ENCODE results near the gene PCDH9. TPM values are rescaled to one million over a fixed set of nuclear protein-coding genes. Genes with fewer than 3 reads are reported as not detected.

PCDH9 gene
- total and polyA plus RNA-seq, 12 donors, result 2.9 to 32.0 (median 15.4) TPM

- DNase-seq, result no peak
These were observed 526.5 kb downstream of the PCDH9 start for GRCh38 chr13:66703597-66703996.

GRCh38 chr13:66700117-66700601 is 530.0 kb downstream of the PCDH9 start:
- no peak for TF ChIP-seq CTCF (IDR thresholded peaks at IDR 0.05)
- intact Hi-C loops (cut with DNase I), result no loop called here
- no peak for DNase-seq
- 93 to 94% methylated on average over 8 of the region's 8 CpGs for WGBS, 2 donors
- no peaks in the 10 kb centered on the region for H3K9me3 ChIP-seq
- no peak for ATAC-seq
- H3K4me1 ChIP-seq, result no peaks in the 10 kb centered on the region
- no peak overlapping the region for H3K4me3 ChIP-seq
- no peak overlapping the region for H3K27ac ChIP-seq
- H3K27me3 ChIP-seq, result no peaks in the 10 kb centered on the region
- H3K36me3 ChIP-seq, result no peaks in the 10 kb centered on the region

More at GRCh38 chr13:66703597-66703996, 526.5 kb downstream of the PCDH9 start:
- TF ChIP-seq CTCF (IDR thresholded peaks at IDR 0.05), result no peak
- intact Hi-C loops (cut with DNase I), result no loop called here
- no peak for ATAC-seq
- Histone ChIP-seq H3K4me1 (no peaks in the 10 kb centered on the region), H3K4me3 (no peak overlapping the region), H3K27ac (no peak overlapping the region), H3K36me3 (no peaks in the 10 kb centered on the region), H3K27me3 (no peaks in the 10 kb centered on the region), H3K9me3 (no peaks in the 10 kb centered on the region)
- WGBS, 2 donors, result 80 to 87% methylated on average over 3 of the region's 3 CpGs

- Histone ChIP-seq H3K9me3 (no peaks in the 10 kb centered on the region), H3K27ac (no peak overlapping the region), H3K27me3 (no peaks in the 10 kb centered on the region), H3K4me3 (no peak overlapping the region), H3K36me3 (no peaks in the 10 kb centered on the region), H3K4me1 (peaks cover 0 to 11% (median 0%) of the 10 kb centered on the region in 9 donors)
- ATAC-seq, result no peak
- TF ChIP-seq CTCF (IDR thresholded peaks at IDR 0.05), result no peak
- DNase-seq, result no peak
- intact Hi-C loops (cut with DNase I), result loop anchor here in 2 of 10 donors (10.0 kb wide), 1 partner anchor 531 kb away; no protein-coding TSS in a partner anchor
These were observed 536.5 kb downstream of the PCDH9 start for GRCh38 chr13:66693656-66694055.

GRCh38 chr13:66691149-66691548 is 539.0 kb downstream of the PCDH9 start:
- no peak overlapping the region for H3K4me3 ChIP-seq
- H3K9me3 ChIP-seq, result peaks cover 0 to under 1% (median 0%) of the 10 kb centered on the region in 11 donors
- no peak for TF ChIP-seq CTCF (IDR thresholded peaks at IDR 0.05)
- WGBS, 2 donors, result 79 to 93% methylated on average over 3 of the region's 3 CpGs
- intact Hi-C loops (cut with DNase I), result loop anchor here in 2 of 10 donors (10.0 kb wide), 1 partner anchor 534 kb away; no protein-coding TSS in a partner anchor
- DNase-seq, result no peak
- H3K36me3 ChIP-seq, result no peaks in the 10 kb centered on the region
- H3K27me3 ChIP-seq, result no peaks in the 10 kb centered on the region
- H3K27ac ChIP-seq, result no peak overlapping the region
- no peak for ATAC-seq
- H3K4me1 ChIP-seq, result peaks cover 0 to 11% (median 0%) of the 10 kb centered on the region in 9 donors
